ENCODE data around the gene MUC5B. TPM values are rescaled to one million over a fixed set of nuclear protein-coding genes. Genes with fewer than 3 reads are reported as not detected.
"Not testable (repeated sequence)": the region's sequence is repeated elsewhere in the genome, so short reads cannot be mapped to it uniquely, and the experiment has no call there.

MUC5B gene
- total RNA-seq, 1 experiment from 2014 or later: 3.4 TPM

GRCh38 chr11:1181420-1181819, 41.4 kb upstream of the MUC5B start:
- H3K36me3 Mint-ChIP-seq (ENCODE audit: insufficient read depth, unreplicated experiment): peaks cover 17% of the 10 kb centered on the region
- DNase-seq: no peak
- H3K4me1 Mint-ChIP-seq (ENCODE audit: low read depth, unreplicated experiment): no peaks in the 10 kb centered on the region
- H3K27me3 Mint-ChIP-seq (ENCODE audit: unreplicated experiment): no peaks in the 10 kb centered on the region
- intact Hi-C loops (cut with micrococcal nuclease; ENCODE audit: unreplicated experiment): no loop called here
- H3K4me3 Mint-ChIP-seq (ENCODE audit: low read depth, unreplicated experiment): no peak overlapping the region
- CTCF ChIA-PET: no interaction called here
- no peaks in the 10 kb centered on the region for H3K9me3 Mint-ChIP-seq (ENCODE audit: low read depth, unreplicated experiment)
- BruUV-seq (replicated peaks): no TSS peak
- no peak for TF ChIP-seq CTCF (IDR thresholded peaks at IDR 0.05; ENCODE audit: unreplicated experiment)
- no peak overlapping the region for H3K27ac Mint-ChIP-seq (ENCODE audit: unreplicated experiment)

- Mint-ChIP-seq H3K27ac (ENCODE audit: unreplicated experiment) (no peak overlapping the region), H3K9me3 (ENCODE audit: low read depth, unreplicated experiment) (no peaks in the 10 kb centered on the region), H3K4me1 (ENCODE audit: low read depth, unreplicated experiment) (no peaks in the 10 kb centered on the region), H3K27me3 (ENCODE audit: unreplicated experiment) (no peaks in the 10 kb centered on the region), H3K4me3 (ENCODE audit: low read depth, unreplicated experiment) (no peak overlapping the region), H3K36me3 (ENCODE audit: insufficient read depth, unreplicated experiment) (peaks cover 17% of the 10 kb centered on the region)
- intact Hi-C loops (cut with micrococcal nuclease; ENCODE audit: unreplicated experiment): no loop called here
- CTCF ChIA-PET: no interaction called here
- TF ChIP-seq CTCF (IDR thresholded peaks at IDR 0.05; ENCODE audit: unreplicated experiment): no peak
- no TSS peak for BruUV-seq (replicated peaks)
- no peak for DNase-seq
Observed at GRCh38 chr11:1181853-1182535, 40.9 kb upstream of the MUC5B start.

- H3K27me3 Mint-ChIP-seq (ENCODE audit: unreplicated experiment); H3K4me3 Mint-ChIP-seq (ENCODE audit: low read depth, unreplicated experiment); H3K4me1 Mint-ChIP-seq (ENCODE audit: low read depth, unreplicated experiment); BruUV-seq (replicated peaks); DNase-seq; CTCF ChIA-PET; H3K9me3 Mint-ChIP-seq (ENCODE audit: low read depth, unreplicated experiment); intact Hi-C loops (cut with micrococcal nuclease; ENCODE audit: unreplicated experiment); H3K27ac Mint-ChIP-seq (ENCODE audit: unreplicated experiment): not testable (repeated sequence)
- peaks cover 12% of the 10 kb centered on the region for H3K36me3 Mint-ChIP-seq (ENCODE audit: insufficient read depth, unreplicated experiment)
Observed at GRCh38 chr11:1184139-1184538, 38.7 kb upstream of the MUC5B start.

- DNase-seq; H3K27me3 Mint-ChIP-seq (ENCODE audit: unreplicated experiment); H3K27ac Mint-ChIP-seq (ENCODE audit: unreplicated experiment); H3K4me1 Mint-ChIP-seq (ENCODE audit: low read depth, unreplicated experiment); H3K9me3 Mint-ChIP-seq (ENCODE audit: low read depth, unreplicated experiment); CTCF ChIA-PET; BruUV-seq (replicated peaks); H3K36me3 Mint-ChIP-seq (ENCODE audit: insufficient read depth, unreplicated experiment); H3K4me3 Mint-ChIP-seq (ENCODE audit: low read depth, unreplicated experiment); intact Hi-C loops (cut with micrococcal nuclease; ENCODE audit: unreplicated experiment): not testable (repeated sequence)
Observed at GRCh38 chr11:1188451-1189130, 34.3 kb upstream of the MUC5B start.

- CTCF ChIA-PET; DNase-seq; H3K27me3 Mint-ChIP-seq (ENCODE audit: unreplicated experiment); intact Hi-C loops (cut with micrococcal nuclease; ENCODE audit: unreplicated experiment); H3K27ac Mint-ChIP-seq (ENCODE audit: unreplicated experiment); H3K4me3 Mint-ChIP-seq (ENCODE audit: low read depth, unreplicated experiment); H3K36me3 Mint-ChIP-seq (ENCODE audit: insufficient read depth, unreplicated experiment); H3K4me1 Mint-ChIP-seq (ENCODE audit: low read depth, unreplicated experiment); H3K9me3 Mint-ChIP-seq (ENCODE audit: low read depth, unreplicated experiment): not testable (repeated sequence)
- BruUV-seq (replicated peaks): TSS peak; percentile 9
Observed at GRCh38 chr11:1189816-1190215, 33.0 kb upstream of the MUC5B start.

- not testable (repeated sequence) for H3K36me3 Mint-ChIP-seq (ENCODE audit: insufficient read depth, unreplicated experiment); H3K4me3 Mint-ChIP-seq (ENCODE audit: low read depth, unreplicated experiment)
Observed at GRCh38 chr11:1191786-1192470, 30.9 kb upstream of the MUC5B start.

More at GRCh38 chr11:1191786-1192470, 30.9 kb upstream of the MUC5B start:
- CTCF ChIA-PET: interaction anchor here (1.2 kb wide), 1 partner anchor 71 kb away, joined by 3 read pairs; no protein-coding TSS in a partner anchor
- H3K27ac Mint-ChIP-seq (ENCODE audit: unreplicated experiment); intact Hi-C loops (cut with micrococcal nuclease; ENCODE audit: unreplicated experiment); BruUV-seq (replicated peaks); DNase-seq; H3K27me3 Mint-ChIP-seq (ENCODE audit: unreplicated experiment); H3K4me1 Mint-ChIP-seq (ENCODE audit: low read depth, unreplicated experiment); H3K9me3 Mint-ChIP-seq (ENCODE audit: low read depth, unreplicated experiment): not testable (repeated sequence)
